Type B pancreatic cell (in vitro differentiated cells): ENCODE results near the gene LMAN1L. TPM values are rescaled to one million over a fixed set of nuclear protein-coding genes. Genes with fewer than 3 reads are reported as not detected.

ENCODE experiments used
- DNase-seq: peaks from one replicate; pipeline ENCODE4 v3.0.0; 2021; ENCODE audit warnings: mixed read lengths; ENCODE audit not compliant: unreplicated experiment; ENCODE audit errors: extremely low spot score
- H3K27ac Mint-ChIP-seq: 2 replicates; pipeline ENCODE4 v1.8.0; 2021; ENCODE audit warnings: mild to moderate bottlenecking, mixed read lengths
- H3K27me3 Mint-ChIP-seq: 2 replicates; pipeline ENCODE4 v1.8.0; 2021; ENCODE audit warnings: mixed read lengths
- H3K36me3 Mint-ChIP-seq: 2 replicates; pipeline ENCODE4 v1.8.0; 2021; ENCODE audit warnings: mixed read lengths
- H3K4me1 Mint-ChIP-seq: one replicate; pipeline ENCODE4 v1.8.0; 2021; ENCODE audit warnings: mixed read lengths; ENCODE audit not compliant: unreplicated experiment
- H3K4me3 Mint-ChIP-seq: 2 replicates; pipeline ENCODE4 v1.8.0; 2021; ENCODE audit warnings: mild to moderate bottlenecking, mixed read lengths
- H3K9me3 Mint-ChIP-seq: 2 replicates; pipeline ENCODE4 v1.8.0; 2021; ENCODE audit warnings: mixed read lengths
- CTCF ChIP-seq: fragments of 200-600 bp; sonication (generic); conservative IDR thresholded peaks from 2 replicates; pipeline ENCODE4 v1.5.0; 2021; ENCODE audit warnings: antibody characterized with exemption, mild to moderate bottlenecking
- total RNA-seq: library from RNA; stranded (reverse); gene quantifications from 2 replicates; pipeline ENCODE4 v1.2.1, GENCODE V29; 2021; ENCODE audit warnings: low replicate concordance

The LMAN1L gene
- total RNA-seq, 1 donor from 2014 or later: not detected

- H3K27ac Mint-ChIP-seq: no peak overlapping the region
- DNase-seq: no peak
- peaks cover 7% of the 10 kb centered on the region for H3K36me3 Mint-ChIP-seq
- H3K9me3 Mint-ChIP-seq: no peaks in the 10 kb centered on the region
- TF ChIP-seq CTCF: no peak
- peaks cover 21% of the 10 kb centered on the region for H3K4me1 Mint-ChIP-seq
- no peaks in the 10 kb centered on the region for H3K27me3 Mint-ChIP-seq
- H3K4me3 Mint-ChIP-seq: peak overlapping the region; percentile 39
Observed at GRCh38 chr15:74839526-74840395, 27.1 kb downstream of the LMAN1L start.

GRCh38 chr15:74840851-74841775 is 28.5 kb downstream of the LMAN1L start:
- no peak for DNase-seq
- Mint-ChIP-seq H3K4me1 (peaks cover 21% of the 10 kb centered on the region), H3K9me3 (no peaks in the 10 kb centered on the region), H3K36me3 (peaks cover 3% of the 10 kb centered on the region), H3K27ac (no peak overlapping the region), H3K4me3 (peak overlapping the region; percentile 62), H3K27me3 (no peaks in the 10 kb centered on the region)
- TF ChIP-seq CTCF: no peak

GRCh38 chr15:74841891-74842373 is 29.3 kb downstream of the LMAN1L start:
- peak overlapping the region; percentile 95 for H3K4me3 Mint-ChIP-seq
- no peak for TF ChIP-seq CTCF
- DNase-seq: no peak
- peaks cover 21% of the 10 kb centered on the region for H3K4me1 Mint-ChIP-seq
- peaks cover 3% of the 10 kb centered on the region for H3K36me3 Mint-ChIP-seq
- no peaks in the 10 kb centered on the region for H3K27me3 Mint-ChIP-seq
- H3K9me3 Mint-ChIP-seq: no peaks in the 10 kb centered on the region
- peak overlapping the region; percentile 92 for H3K27ac Mint-ChIP-seq

- Mint-ChIP-seq H3K4me3 (peak within 1 kb of the TSS; percentile 95), H3K36me3 (peaks cover 9% of the 10 kb centered on the region), H3K27ac (peak within 1 kb of the TSS; percentile 92), H3K27me3 (no peaks in the 10 kb centered on the region), H3K4me1 (peaks cover 21% of the 10 kb centered on the region), H3K9me3 (no peaks in the 10 kb centered on the region)
- peak; percentile 82 for TF ChIP-seq CTCF
- peak; percentile 95 for DNase-seq
Observed at GRCh38 chr15:74842581-74843444, 30.2 kb downstream of the LMAN1L start, which contains the start of gene ULK3. ULK3 (minus strand) TSS chr15:74843156; CDS start chr15:74843105, 51 bp downstream.

- no peak for DNase-seq
- TF ChIP-seq CTCF: no peak
- Mint-ChIP-seq H3K36me3 (peaks cover 10% of the 10 kb centered on the region), H3K27ac (peak overlapping the region; percentile 77), H3K9me3 (no peaks in the 10 kb centered on the region), H3K4me3 (peak overlapping the region; percentile 87), H3K27me3 (no peaks in the 10 kb centered on the region), H3K4me1 (peaks cover 21% of the 10 kb centered on the region)
Observed at GRCh38 chr15:74843445-74843828, 30.8 kb downstream of the LMAN1L start.
